ENCODE data around the gene ABHD12B.

DNA sequence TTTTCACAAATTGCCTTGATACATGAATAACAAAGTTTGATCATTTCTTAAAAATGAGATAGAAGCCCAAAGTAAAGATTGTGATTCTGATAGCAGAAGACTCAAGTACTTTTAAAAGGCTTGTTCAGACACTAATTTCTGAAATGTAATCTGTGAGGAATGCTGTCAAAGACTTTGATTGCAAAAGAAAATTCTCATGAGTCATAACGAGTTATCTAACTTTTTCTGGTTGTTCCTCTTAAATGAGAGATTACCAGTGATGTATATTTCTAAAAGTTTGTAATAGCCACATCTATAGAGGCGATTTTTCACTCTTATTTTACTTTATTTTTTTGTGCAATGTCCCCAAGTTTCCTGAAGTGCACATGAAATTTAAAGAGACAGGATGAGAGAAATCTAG, 65.5 kb downstream of the ABHD12B start:
- TF ChIP-seq YY1 (IDR thresholded peaks at IDR 0.05; ENCODE audit: insufficient read depth, insufficient read length) (no peak), ZNF274 (IDR thresholded peaks at IDR 0.05; ENCODE audit: low read depth, low read length) (no peak)

All from NT2/D1 (cell line).